Prostate gland (tissue), 2 donors: ENCODE measurements around the gene KRTDAP. TPM values are rescaled to one million over a fixed set of nuclear protein-coding genes. Genes with fewer than 3 reads are reported as not detected.
"Not testable (repeated sequence)": the region's sequence is repeated elsewhere in the genome, so short reads cannot be mapped to it uniquely, and the experiment has no call there.

Experiments
- DNase-seq: peaks from one replicate; pipeline ENCODE4 v3.0.0-alpha.2; 2019; ENCODE audit warnings: low spot score
- H3K27ac ChIP-seq, 2 donors: fragments of 200-600 bp; sonication (generic); 2 replicates each; pipeline ENCODE4 v1.5.1; 2017 to 2019
- H3K27me3 ChIP-seq: fragments of 200-600 bp; sonication (generic); replicated peaks from 2 replicates; pipeline ENCODE4 v1.5.1; 2019; ENCODE audit not compliant: insufficient read depth
- H3K36me3 ChIP-seq, 2 donors: fragments of 200-600 bp; sonication (generic); 1 replicate in 1 of 2; 2 replicates in 1 of 2; pipeline versions ENCODE4 v1.5.1 to v1.8.1; 2017 to 2019
- H3K4me1 ChIP-seq: fragments of 200-600 bp; sonication (generic); replicated peaks from 2 replicates; pipeline ENCODE4 v1.5.1; 2019
- H3K4me3 ChIP-seq, 2 donors: fragments of 200-600 bp; sonication (generic); 2 replicates each; pipeline ENCODE4 v1.5.1; 2017 to 2019
- H3K9me3 ChIP-seq: fragments of 200-600 bp; sonication (generic); 2 replicates; pipeline ENCODE4 v1.5.1; 2017
- POLR2A ChIP-seq: fragments of 450-650 bp; IDR thresholded peaks from one replicate; pipeline ENCODE4 v1.6.1; 2016; ENCODE audit warnings: antibody characterized with exemption, mild to moderate bottlenecking
- POLR2AphosphoS5 ChIP-seq: sonication (generic); formaldehyde crosslinking; IDR thresholded peaks from one replicate; pipeline ENCODE4 v1.6.1; 2017; ENCODE audit warnings: antibody characterized with exemption
- WGBS: methylation state at CpG from one replicate; pipeline ENCODE4 v1.1.5; 2018; 5-methylcytosine and 5-hydroxymethylcytosine counted together
- intact Hi-C: fragments of 100-400 bp; cut with DNase I; formaldehyde crosslinking; loops from one replicate; pipeline ENCODE4 v1.14.2; 2022
- total RNA-seq, 2 donors: library from RNA; depleted of rRNA; stranded (reverse); fragments of >200 nt; gene quantifications; one replicate each; pipeline ENCODE4 v1.1.0, GENCODE V29; 2016
- TF ChIP-seq, protein P1 (sequence below), 4 experiments: fragments of 200-600 bp in 2 of 4; fragments of 450-650 bp in 2 of 4; sonication (generic) in 2 of 4; IDR thresholded peaks; 1 replicate in 3 of 4; 2 replicates in 1 of 4; pipeline ENCODE4 v1.5.1; 2016 to 2019; ENCODE audit warnings: antibody characterized with exemption in 4 of 4, mild to moderate bottlenecking in 2 of 4, moderate library complexity in 2 of 4

Gene KRTDAP
- total RNA-seq, 2 donors from 2014 or later: 3.6 to 58.6 TPM

DNA sequence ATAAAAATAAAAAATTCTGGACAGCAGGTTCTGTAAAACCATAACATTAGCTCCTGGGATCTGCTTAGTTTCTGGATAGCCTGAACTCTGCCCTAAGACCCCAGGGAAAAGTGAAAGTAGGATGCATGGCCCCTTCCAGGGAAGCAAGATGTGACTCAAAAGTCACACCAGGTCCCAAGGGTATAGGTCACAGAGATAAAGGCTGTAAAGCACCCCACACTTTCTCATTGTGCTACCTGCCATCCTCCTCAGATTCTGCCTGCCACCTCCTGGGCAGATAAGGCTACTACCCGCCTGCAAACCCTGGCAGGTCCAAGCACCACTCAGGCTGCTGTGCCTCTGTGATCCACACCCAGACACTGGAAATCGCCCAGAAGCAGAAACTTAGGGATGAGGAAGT lies 21.6 kb downstream of the KRTDAP start:
- DNase-seq: peak; percentile 51
- intact Hi-C loops: loop anchor here (2.0 kb wide), 1 partner anchor 116 kb away; no protein-coding TSS in a partner anchor

DNA sequence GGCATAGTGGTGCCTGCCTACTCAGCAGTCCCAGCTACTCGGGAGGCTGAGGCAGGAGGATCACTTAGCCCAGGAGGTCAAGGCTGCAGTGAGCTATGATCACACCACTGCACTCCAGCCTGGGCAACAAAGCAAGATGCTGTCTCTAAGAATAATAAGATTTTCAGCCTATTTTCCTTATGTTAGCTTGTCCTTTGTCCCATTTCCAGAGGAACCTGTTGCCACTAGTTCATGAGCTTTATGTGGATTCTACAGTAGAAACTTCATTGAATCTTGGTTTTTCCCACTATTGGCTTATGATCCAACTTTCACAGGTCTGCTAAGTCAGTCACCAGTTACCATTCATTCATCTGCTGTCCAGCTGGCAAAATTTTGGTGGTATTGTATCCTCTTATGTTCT lies 24.0 kb downstream of the KRTDAP start:
- intact Hi-C loops: no loop called here
- Histone ChIP-seq H3K4me1 (no peaks in the 10 kb centered on the region), H3K36me3 (no peaks in the 10 kb centered on the region), H3K27ac (no peak overlapping the region), H3K9me3 (no peaks in the 10 kb centered on the region), H3K27me3 (no peaks in the 10 kb centered on the region), H3K4me3 (no peak overlapping the region)
- 80% methylated on average over 1 of the region's 1 CpG for WGBS
- no peak for DNase-seq
- TF ChIP-seq, protein P1, sequence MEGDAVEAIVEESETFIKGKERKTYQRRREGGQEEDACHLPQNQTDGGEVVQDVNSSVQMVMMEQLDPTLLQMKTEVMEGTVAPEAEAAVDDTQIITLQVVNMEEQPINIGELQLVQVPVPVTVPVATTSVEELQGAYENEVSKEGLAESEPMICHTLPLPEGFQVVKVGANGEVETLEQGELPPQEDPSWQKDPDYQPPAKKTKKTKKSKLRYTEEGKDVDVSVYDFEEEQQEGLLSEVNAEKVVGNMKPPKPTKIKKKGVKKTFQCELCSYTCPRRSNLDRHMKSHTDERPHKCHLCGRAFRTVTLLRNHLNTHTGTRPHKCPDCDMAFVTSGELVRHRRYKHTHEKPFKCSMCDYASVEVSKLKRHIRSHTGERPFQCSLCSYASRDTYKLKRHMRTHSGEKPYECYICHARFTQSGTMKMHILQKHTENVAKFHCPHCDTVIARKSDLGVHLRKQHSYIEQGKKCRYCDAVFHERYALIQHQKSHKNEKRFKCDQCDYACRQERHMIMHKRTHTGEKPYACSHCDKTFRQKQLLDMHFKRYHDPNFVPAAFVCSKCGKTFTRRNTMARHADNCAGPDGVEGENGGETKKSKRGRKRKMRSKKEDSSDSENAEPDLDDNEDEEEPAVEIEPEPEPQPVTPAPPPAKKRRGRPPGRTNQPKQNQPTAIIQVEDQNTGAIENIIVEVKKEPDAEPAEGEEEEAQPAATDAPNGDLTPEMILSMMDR (IDR thresholded peaks at IDR 0.05): no peak
- TF ChIP-seq POLR2A (no peak), POLR2AphosphoS5 (no peak)

More for the DNA sequence above, 21.6 kb downstream of the KRTDAP start:
- Histone ChIP-seq H3K4me1 (no peaks in the 10 kb centered on the region), H3K4me3 (no peak overlapping the region), H3K9me3 (no peaks in the 10 kb centered on the region), H3K27me3 (no peaks in the 10 kb centered on the region), H3K36me3 (no peaks in the 10 kb centered on the region), H3K27ac (no peak overlapping the region)
- WGBS: 44% methylated on average over 2 of the region's 2 CpGs
- TF ChIP-seq POLR2A: no peak
- TF ChIP-seq, protein P1 (IDR thresholded peaks at IDR 0.05): peak; percentile 22 to 81 (median 63)
- peak; percentile 8 for TF ChIP-seq POLR2AphosphoS5

DNA sequence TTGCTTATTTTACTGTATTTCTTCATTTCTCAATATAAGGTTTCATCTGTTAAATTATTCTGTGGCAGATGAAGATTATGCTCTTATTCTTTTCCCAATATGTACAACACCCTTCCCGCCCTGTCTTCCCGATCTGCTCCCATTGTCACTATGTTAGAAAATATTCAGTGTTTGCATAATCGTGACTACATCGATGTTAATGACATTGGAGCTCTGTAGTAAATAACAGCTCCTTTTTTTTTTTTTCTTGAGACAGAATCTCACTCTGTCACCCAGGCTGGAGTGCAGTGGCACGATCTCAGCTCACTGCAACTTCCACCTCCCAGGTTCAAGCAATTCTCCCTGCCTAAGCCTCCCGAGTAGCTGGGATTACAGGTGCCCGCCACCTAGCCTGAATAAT lies 27.3 kb downstream of the KRTDAP start:
- WGBS: 73% methylated on average over 7 of the region's 7 CpGs

DNA sequence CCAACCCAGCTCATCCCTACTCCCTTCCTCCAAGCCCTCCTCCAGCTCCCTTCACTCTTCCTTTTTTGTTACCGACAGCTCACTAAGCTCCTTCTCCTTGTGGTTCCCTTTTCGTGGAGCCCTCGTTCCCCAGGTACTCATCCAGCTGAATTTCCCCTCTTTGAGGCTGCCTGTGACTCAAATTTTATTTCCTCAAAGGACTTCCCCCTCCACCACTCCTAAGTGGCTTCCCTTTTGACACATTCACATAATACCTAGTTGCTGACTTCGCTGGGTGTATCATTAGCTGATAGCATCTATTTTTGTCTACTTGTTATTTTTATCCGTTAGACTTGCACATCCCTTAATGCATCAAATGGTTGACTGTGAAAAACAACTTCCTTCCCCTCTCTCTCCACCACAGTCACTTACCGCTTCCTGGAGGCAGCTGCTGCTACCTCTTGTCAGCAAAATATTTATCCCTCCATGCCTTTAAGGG lies 27.7 kb downstream of the KRTDAP start:
- Histone ChIP-seq H3K4me3 (no peak overlapping the region), H3K4me1 (no peaks in the 10 kb centered on the region), H3K27ac (no peak overlapping the region), H3K36me3 (no peaks in the 10 kb centered on the region), H3K9me3 (no peaks in the 10 kb centered on the region), H3K27me3 (no peaks in the 10 kb centered on the region)
- intact Hi-C loops: no loop called here
- DNase-seq: no peak
- 52% methylated on average over 6 of the region's 6 CpGs for WGBS
- TF ChIP-seq, protein P1 (IDR thresholded peaks at IDR 0.05): no peak
- TF ChIP-seq POLR2A (no peak), POLR2AphosphoS5 (no peak)

More for the DNA sequence above, 27.3 kb downstream of the KRTDAP start:
- DNase-seq, H3K9me3 ChIP-seq, H3K4me1 ChIP-seq, H3K4me3 ChIP-seq, H3K36me3 ChIP-seq, H3K27me3 ChIP-seq, H3K27ac ChIP-seq, intact Hi-C loops: not testable (repeated sequence)

DNA sequence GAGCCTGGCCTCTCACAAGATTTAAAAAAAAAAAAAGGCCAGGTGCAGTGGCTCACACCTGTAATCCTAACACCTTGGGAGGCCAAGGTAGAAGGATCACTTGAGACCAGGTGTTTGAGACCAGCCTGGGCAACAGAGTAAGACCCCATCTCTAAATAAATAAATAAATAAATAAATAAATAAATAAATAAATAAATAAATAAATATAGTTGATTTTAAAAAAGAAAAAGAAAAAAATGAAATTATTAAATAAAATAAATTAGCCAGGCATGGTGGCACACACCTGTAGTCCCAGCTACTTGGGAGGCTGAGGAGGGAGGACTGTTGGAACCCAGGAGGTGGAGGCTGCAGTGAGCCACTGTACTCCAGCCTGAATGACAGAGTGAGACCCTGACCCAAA lies 28.5 kb downstream of the KRTDAP start:
- H3K9me3 ChIP-seq, H3K4me3 ChIP-seq, H3K27ac ChIP-seq, H3K27me3 ChIP-seq, H3K36me3 ChIP-seq, H3K4me1 ChIP-seq, intact Hi-C loops, DNase-seq: not testable (repeated sequence)

DNA sequence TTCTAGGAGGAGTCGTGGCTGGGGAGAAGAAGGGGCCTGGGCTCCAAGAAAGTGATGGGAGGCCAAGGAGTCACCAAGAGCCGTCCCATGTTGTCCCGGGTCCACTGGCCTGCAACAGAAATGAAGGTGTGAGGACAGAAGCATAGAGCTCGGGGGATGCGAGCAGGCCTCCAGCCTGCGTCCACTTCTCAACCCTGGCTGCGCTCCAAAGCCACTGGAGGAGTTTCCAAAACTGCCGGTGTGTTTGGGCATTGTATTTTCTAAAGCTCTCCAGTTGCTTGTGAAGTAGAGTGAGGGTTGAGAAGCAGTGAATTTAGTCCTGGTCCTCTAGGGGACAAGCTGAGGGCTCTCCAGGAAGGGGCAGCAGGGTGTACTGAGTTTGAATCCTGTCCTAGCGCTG lies 29.2 kb downstream of the KRTDAP start:
- H3K27me3 ChIP-seq: no peaks in the 10 kb centered on the region
- intact Hi-C loops: no loop called here
- H3K4me1 ChIP-seq: no peaks in the 10 kb centered on the region
- H3K36me3 ChIP-seq: no peaks in the 10 kb centered on the region
- no peak for DNase-seq
- H3K9me3 ChIP-seq: no peaks in the 10 kb centered on the region
- no peak overlapping the region for H3K27ac ChIP-seq
- no peak overlapping the region for H3K4me3 ChIP-seq
- TF ChIP-seq POLR2A (no peak), POLR2AphosphoS5 (no peak)
- TF ChIP-seq, protein P1 (IDR thresholded peaks at IDR 0.05): no peak
- 70% methylated on average over 9 of the region's 9 CpGs for WGBS
